H1 (cell line): ENCODE results near the gene NRP2.

Experiments
- KDM1A ChIP-seq: fragments of 200-600, 300-600 bp; sonication (generic); IDR thresholded peaks from 2 replicates; pipeline ENCODE4 v1.7.1; 2016; ENCODE audit warnings: mild to moderate bottlenecking, low read length, borderline replicate concordance
- POLR2A ChIP-seq, 2 experiments: IDR thresholded peaks; 1 replicate in 1 of 2; 2 replicates in 1 of 2; pipeline ENCODE4 v1.6.1; 2011; ENCODE audit warnings: low read depth in 2 of 2, low read length in 2 of 2, mild to moderate bottlenecking in 2 of 2; ENCODE audit errors: control extremely low read depth in 1 of 2
- TF ChIP-seq, protein P1 (sequence below), 3 experiments: IDR thresholded peaks; 1 replicate in 2 of 3; 2 replicates in 1 of 3; pipeline versions ENCODE4 v1.5.1 to v1.6.1; 2011; ENCODE audit warnings: low read length in 3 of 3, mild to moderate bottlenecking in 3 of 3, inconsistent platforms in 2 of 3, low read depth in 1 of 3, moderate library complexity in 1 of 3; ENCODE audit not compliant: insufficient read depth in 1 of 3; ENCODE audit errors: control extremely low read depth in 1 of 3
- TF ChIP-seq, protein P2 (sequence below): IDR thresholded peaks from 2 replicates; pipeline ENCODE4 v1.6.1; 2011; ENCODE audit warnings: low read length, improper control_type of control experiment

DNA sequence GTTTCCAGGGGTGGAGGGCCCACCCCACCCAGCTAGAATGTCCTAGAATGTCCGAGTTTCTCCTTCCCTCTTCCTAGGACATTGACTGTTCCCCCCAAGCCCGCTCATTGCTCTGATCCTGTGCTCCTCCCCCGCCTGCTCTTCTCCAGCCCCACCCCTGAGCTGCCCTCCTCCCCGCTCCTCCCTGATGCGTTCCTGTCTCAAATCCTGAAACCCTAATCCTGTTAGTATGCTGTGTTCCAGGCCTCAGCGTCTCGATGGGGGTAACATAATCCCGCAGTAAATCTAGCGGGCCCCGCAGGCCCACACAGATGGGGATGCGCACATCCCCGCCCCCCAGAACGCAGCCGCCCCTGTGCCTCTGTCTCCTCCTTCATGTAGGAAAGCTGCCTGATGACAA lies 51.3 kb downstream of the NRP2 start:
- TF ChIP-seq KDM1A: no peak
- TF ChIP-seq POLR2A (IDR thresholded peaks at IDR 0.05; ENCODE audit: control extremely low read depth in 1 of 2, low read depth in 2 of 2, low read length in 2 of 2): no peak
- TF ChIP-seq, protein P1, sequence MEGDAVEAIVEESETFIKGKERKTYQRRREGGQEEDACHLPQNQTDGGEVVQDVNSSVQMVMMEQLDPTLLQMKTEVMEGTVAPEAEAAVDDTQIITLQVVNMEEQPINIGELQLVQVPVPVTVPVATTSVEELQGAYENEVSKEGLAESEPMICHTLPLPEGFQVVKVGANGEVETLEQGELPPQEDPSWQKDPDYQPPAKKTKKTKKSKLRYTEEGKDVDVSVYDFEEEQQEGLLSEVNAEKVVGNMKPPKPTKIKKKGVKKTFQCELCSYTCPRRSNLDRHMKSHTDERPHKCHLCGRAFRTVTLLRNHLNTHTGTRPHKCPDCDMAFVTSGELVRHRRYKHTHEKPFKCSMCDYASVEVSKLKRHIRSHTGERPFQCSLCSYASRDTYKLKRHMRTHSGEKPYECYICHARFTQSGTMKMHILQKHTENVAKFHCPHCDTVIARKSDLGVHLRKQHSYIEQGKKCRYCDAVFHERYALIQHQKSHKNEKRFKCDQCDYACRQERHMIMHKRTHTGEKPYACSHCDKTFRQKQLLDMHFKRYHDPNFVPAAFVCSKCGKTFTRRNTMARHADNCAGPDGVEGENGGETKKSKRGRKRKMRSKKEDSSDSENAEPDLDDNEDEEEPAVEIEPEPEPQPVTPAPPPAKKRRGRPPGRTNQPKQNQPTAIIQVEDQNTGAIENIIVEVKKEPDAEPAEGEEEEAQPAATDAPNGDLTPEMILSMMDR (IDR thresholded peaks at IDR 0.05; ENCODE audit: control extremely low read depth in 1 of 3, insufficient read depth in 1 of 3, low read depth in 1 of 3, low read length in 3 of 3): no peak
- TF ChIP-seq, protein P2, sequence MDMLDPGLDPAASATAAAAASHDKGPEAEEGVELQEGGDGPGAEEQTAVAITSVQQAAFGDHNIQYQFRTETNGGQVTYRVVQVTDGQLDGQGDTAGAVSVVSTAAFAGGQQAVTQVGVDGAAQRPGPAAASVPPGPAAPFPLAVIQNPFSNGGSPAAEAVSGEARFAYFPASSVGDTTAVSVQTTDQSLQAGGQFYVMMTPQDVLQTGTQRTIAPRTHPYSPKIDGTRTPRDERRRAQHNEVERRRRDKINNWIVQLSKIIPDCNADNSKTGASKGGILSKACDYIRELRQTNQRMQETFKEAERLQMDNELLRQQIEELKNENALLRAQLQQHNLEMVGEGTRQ: no peak
